ENCODE results near the gene ABCC4. TPM values are rescaled to one million over a fixed set of nuclear protein-coding genes. Genes with fewer than 3 reads are reported as not detected.

Gene ABCC4
- total and polyA plus RNA-seq, 9 of the 15 experiments (the other 6 are each of a cell fraction or from before 2014, with no cell fraction given) = 9.4 to 46.1 (median 25.4) TPM

DNA sequence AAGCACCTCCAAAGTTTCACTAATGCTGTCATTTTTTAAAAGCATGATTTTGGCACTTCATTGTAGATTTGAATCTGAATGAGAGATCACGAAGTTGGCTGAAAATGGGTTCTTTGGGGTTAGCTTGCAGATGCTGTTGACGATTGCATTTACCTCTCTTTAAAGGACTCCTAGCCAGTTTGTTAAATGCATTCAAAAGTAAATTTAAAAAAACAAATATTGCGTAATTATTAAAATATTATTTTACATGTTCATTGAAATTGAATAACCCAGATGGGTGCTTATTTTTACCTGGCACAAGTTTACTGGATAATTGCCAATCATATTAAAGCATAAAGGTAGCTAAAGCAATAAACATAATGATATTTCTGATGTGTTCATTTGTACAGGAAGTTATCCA lies 172.2 kb downstream of the ABCC4 start:
- CTCF ChIA-PET (ENCODE audit: low intra/inter-chr PET ratio) = no interaction called here
- BruUV-seq (replicated peaks) = no TSS peak
- no peak for FAIRE-seq

DNA sequence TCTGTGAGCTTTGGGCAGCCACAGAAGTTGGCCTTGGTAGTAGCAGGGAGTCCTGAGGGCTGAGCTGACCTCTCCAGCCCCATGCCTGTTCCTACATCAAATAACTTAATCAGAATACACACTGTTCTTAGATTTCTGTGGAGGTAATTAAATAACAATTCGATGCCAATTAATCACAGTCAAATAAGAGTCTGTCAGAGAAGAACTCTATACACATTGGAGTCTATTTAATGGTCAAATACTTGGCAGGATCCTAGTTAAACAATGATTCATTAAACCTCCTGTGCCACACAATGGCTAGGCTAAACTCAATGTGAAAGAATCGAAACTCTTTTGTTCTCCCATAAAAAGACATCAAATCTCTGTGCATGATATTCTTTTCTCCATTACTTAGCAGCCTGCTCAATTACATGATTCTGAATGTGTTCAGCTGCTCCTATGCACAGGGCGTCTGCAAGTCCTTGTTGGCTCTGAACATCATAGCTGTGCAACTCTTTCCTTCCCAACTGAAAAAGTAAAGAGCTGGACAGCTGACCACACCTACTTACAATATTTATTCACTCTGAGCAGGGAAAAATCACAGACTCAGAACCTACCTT lies 173.1 kb downstream of the ABCC4 start:
- intact Hi-C loops (cut with micrococcal nuclease) (no loop called here), in situ Hi-C loops (cut with MboI) (no loop called here)
- Histone ChIP-seq H3K36me3 (ENCODE audit: control insufficient read depth, insufficient read depth, low read length) (peaks cover 15% of the 10 kb centered on the region; the same call in 2 of the 3 replicates), H3K4me1 (replicated peaks in 1 of 2; ENCODE audit: control insufficient read depth in 2 of 2, insufficient read depth in 2 of 2, low read length in 2 of 2) (no peaks in the 10 kb centered on the region), H3K27me3 (ENCODE audit: control insufficient read depth in 2 of 2, insufficient read depth in 2 of 2, low read length in 2 of 2) (no peaks in the 10 kb centered on the region), H3K9ac (ENCODE audit: insufficient read depth in 1 of 2, low read depth in 2 of 2, low read length in 2 of 2) (no peak overlapping the region), H3K9me3 (replicated peaks; ENCODE audit: control insufficient read depth, insufficient read depth, low read depth, low read length) (no peaks in the 10 kb centered on the region), H4K20me1 (replicated peaks; ENCODE audit: control insufficient read depth, insufficient read depth, low read length) (no peaks in the 10 kb centered on the region), H3K4me3 (no peak overlapping the region), H3K4me2 (ENCODE audit: insufficient read depth, low read length) (no peak overlapping the region), H3K79me2 (ENCODE audit: control insufficient read depth, insufficient read depth, low read length) (no peaks in the 10 kb centered on the region), H3K27ac (ENCODE audit: extremely low read depth, low read depth, low read length) (no peak overlapping the region), H3K9me1 (ENCODE audit: control insufficient read depth, insufficient read depth, low read length) (no peaks in the 10 kb centered on the region), H2AFZ (ENCODE audit: low read depth, low read length) (no peak overlapping the region)
- CTCF ChIA-PET (ENCODE audit: low intra/inter-chr PET ratio) = no interaction called here
- TF ChIP-seq SMAD3 (CRISPR knock-in tag; conservative IDR thresholded peaks at IDR 0.05) = no peak
- TF ChIP-seq RBM14 (IDR thresholded peaks at IDR 0.05; ENCODE audit: borderline replicate concordance, insufficient read depth, low read depth, low read length) = no peak
- no peak for TF ChIP-seq KLF1 (tag; IDR thresholded peaks at IDR 0.05)
- 91% methylated on average over 3 of the region's 3 CpGs for WGBS (ENCODE audit: insufficient coverage, low coverage, missing lambda C conversion rate)
- BruUV-seq (replicated peaks) = no TSS peak
- no peak for DNase-seq (ENCODE audit: extremely low read depth in 1 of 4, low spot score in 3 of 4)
- ATAC-seq = no peak
- POLR2A ChIA-PET = interaction anchor here (1.0 kb wide), 1 partner anchor 41 kb away, joined by 3 read pairs; no protein-coding TSS in a partner anchor
- FAIRE-seq = no peak

More for the DNA sequence above, 172.2 kb downstream of the ABCC4 start:
- Histone ChIP-seq H3K4me3 (no peak overlapping the region), H3K36me3 (ENCODE audit: control insufficient read depth, insufficient read depth, low read length) (peaks cover 11% of the 10 kb centered on the region; the same call in 2 of the 3 replicates), H3K27me3 (ENCODE audit: control insufficient read depth in 2 of 2, insufficient read depth in 2 of 2, low read length in 2 of 2) (no peaks in the 10 kb centered on the region), H3K4me1 (replicated peaks in 1 of 2; ENCODE audit: control insufficient read depth in 2 of 2, insufficient read depth in 2 of 2, low read length in 2 of 2) (no peaks in the 10 kb centered on the region), H3K27ac (ENCODE audit: extremely low read depth, low read depth, low read length) (no peak overlapping the region), H3K9me3 (replicated peaks; ENCODE audit: control insufficient read depth, insufficient read depth, low read depth, low read length) (no peaks in the 10 kb centered on the region), H3K9ac (ENCODE audit: insufficient read depth in 1 of 2, low read depth in 2 of 2, low read length in 2 of 2) (no peak overlapping the region), H3K4me2 (ENCODE audit: insufficient read depth, low read length) (no peak overlapping the region), H4K20me1 (replicated peaks; ENCODE audit: control insufficient read depth, insufficient read depth, low read length) (no peaks in the 10 kb centered on the region), H3K9me1 (ENCODE audit: control insufficient read depth, insufficient read depth, low read length) (no peaks in the 10 kb centered on the region), H2AFZ (ENCODE audit: low read depth, low read length) (no peak overlapping the region), H3K79me2 (ENCODE audit: control insufficient read depth, insufficient read depth, low read length) (no peaks in the 10 kb centered on the region)
- POLR2A ChIA-PET = interaction anchor here (1.0 to 1.3 kb wide), 2 partner anchors 14 to 41 kb away, joined by 3 read pairs; no protein-coding TSS in a partner anchor
- 96% methylated on average over 3 of the region's 3 CpGs for WGBS (ENCODE audit: insufficient coverage, low coverage, missing lambda C conversion rate)
- TF ChIP-seq MTF1 (CRISPR knock-in tag; IDR thresholded peaks at IDR 0.05; ENCODE audit: borderline replicate concordance) = no peak
- no peak for TF ChIP-seq KLF13 (tag; IDR thresholded peaks at IDR 0.05; ENCODE audit: borderline replicate concordance, low read depth)
- no peak for TF ChIP-seq SAP30 (IDR thresholded peaks at IDR 0.05; ENCODE audit: borderline replicate concordance, insufficient read depth, low read depth, low read length, poor library complexity, severe bottlenecking)
- TF ChIP-seq NCOA2 (IDR thresholded peaks at IDR 0.05; ENCODE audit: partially characterized antibody in 2 of 2) = no peak
- no peak for TF ChIP-seq CEBPG (CRISPR knock-in tag; IDR thresholded peaks at IDR 0.05)
- peak in 1 of 2 experiments; percentile 89; a peak in 2 of 4 replicates for TF ChIP-seq CEBPG (tag; conservative IDR thresholded peaks at IDR 0.05 in 1 of 2, IDR thresholded peaks at IDR 0.05 in 1 of 2)
- no peak for TF ChIP-seq RBM34 (IDR thresholded peaks at IDR 0.05; ENCODE audit: borderline replicate concordance, insufficient read depth, low read length)
- no peak for TF ChIP-seq ZNF239 (CRISPR knock-in tag; IDR thresholded peaks at IDR 0.05)
- no peak for TF ChIP-seq ELF1 (tag; IDR thresholded peaks at IDR 0.05)
- no peak for TF ChIP-seq SRSF9 (IDR thresholded peaks at IDR 0.05; ENCODE audit: borderline replicate concordance, low read depth, low read length)
- TF ChIP-seq CEBPB (tag; IDR thresholded peaks at IDR 0.05) = peak; percentile 72
- TF ChIP-seq FOXA1 (IDR thresholded peaks at IDR 0.05; ENCODE audit: borderline replicate concordance) = no peak
- no peak for DNase-seq (ENCODE audit: extremely low read depth in 1 of 4, low spot score in 3 of 4)
- ATAC-seq = no peak
- in situ Hi-C loops (cut with MboI) = no loop called here
- intact Hi-C loops (cut with micrococcal nuclease) = no loop called here

All from K562 (cell line).